ENCODE measurements around the gene LHX3.
A peak's percentile ranks its signal among the peaks of the same experiment; 100 is the strongest.

LHX3 gene

GRCh38 chr9:136204838-136205706 lies at the start of gene LHX3:
Gene LHX3, minus strand, starts transcription at chr9:136205128. Its CDS starts 116 bp downstream, at chr9:136205012.
- no peak for DNase-seq

- DNase-seq, result no peak
Measured at GRCh38 chr9:136253246-136254130, 48.6 kb upstream of the LHX3 start.

GRCh38 chr9:136252846-136253245 lies 47.9 kb upstream of the LHX3 start:
- no peak for DNase-seq

- no peak for DNase-seq
Measured at GRCh38 chr9:136252281-136252680, 47.4 kb upstream of the LHX3 start.

GRCh38 chr9:136251264-136252115 lies 46.6 kb upstream of the LHX3 start:
- DNase-seq, result no peak

GRCh38 chr9:136250676-136251075 lies 45.7 kb upstream of the LHX3 start:
- DNase-seq, result no peak

GRCh38 chr9:136249877-136250559 lies 45.1 kb upstream of the LHX3 start:
- no peak for DNase-seq

- DNase-seq, result no peak
Measured at GRCh38 chr9:136248951-136249876, 44.3 kb upstream of the LHX3 start.

GRCh38 chr9:136247947-136248637 lies 43.2 kb upstream of the LHX3 start:
- no peak for DNase-seq

GRCh38 chr9:136247551-136247916 lies 42.6 kb upstream of the LHX3 start:
- no peak for DNase-seq

GRCh38 chr9:136246849-136247550 lies 42.1 kb upstream of the LHX3 start:
- DNase-seq, result no peak

- DNase-seq, result peak; percentile 79
Measured at GRCh38 chr9:136245219-136246150, 40.6 kb upstream of the LHX3 start, which contains the start of gene QSOX2. Gene QSOX2, minus strand, starts transcription at chr9:136245812. Its CDS starts 9 bp downstream, at chr9:136245803.

GRCh38 chr9:136244969-136245218 lies 40.0 kb upstream of the LHX3 start:
- DNase-seq, result no peak

GRCh38 chr9:136244122-136244968 lies 39.4 kb upstream of the LHX3 start:
- DNase-seq, result peak; percentile 74

GRCh38 chr9:136243631-136244030 lies 38.7 kb upstream of the LHX3 start:
- DNase-seq, result no peak

- no peak for DNase-seq
Measured at GRCh38 chr9:136242918-136243525, 38.1 kb upstream of the LHX3 start.

GRCh38 chr9:136242248-136242647 lies 37.3 kb upstream of the LHX3 start:
- DNase-seq, result no peak

Measured in stimulated activated naive CD4-positive, alpha-beta T cell treated with Interleukin-2 at 50 U/mL for 16 hours (primary cell).